Posterior cingulate gyrus (tissue), 11 donors: ENCODE data around the gene MRGPRX2.

ENCODE experiments used
- DNase-seq, 10 donors: peaks; one replicate each; pipeline versions ENCODE4 v3.0.0 to v3.0.0-alpha.2; 2020 to 2021; ENCODE audit warnings: mixed read lengths in 3 of 10
- intact Hi-C: fragments of 100-400 bp; cut with DNase I; formaldehyde crosslinking; loops from one replicate; pipeline ENCODE4 v1.15.1; 2023

MRGPRX2 gene

GRCh38 chr11:19076744-19077589 is 16.4 kb upstream of the MRGPRX2 start:
- intact Hi-C loops: loop anchor here (5.0 kb wide), 1 partner anchor 165 kb away; the partner anchor contains the start of gene E2F8
- DNase-seq: peak; percentile 29 to 92 (median 70)

- intact Hi-C loops: loop anchor here (5.0 kb wide), 1 partner anchor 167 kb away; the partner anchor contains the start of gene E2F8
Measured at GRCh38 chr11:19075636-19076035, 15.1 kb upstream of the MRGPRX2 start.

DNA sequence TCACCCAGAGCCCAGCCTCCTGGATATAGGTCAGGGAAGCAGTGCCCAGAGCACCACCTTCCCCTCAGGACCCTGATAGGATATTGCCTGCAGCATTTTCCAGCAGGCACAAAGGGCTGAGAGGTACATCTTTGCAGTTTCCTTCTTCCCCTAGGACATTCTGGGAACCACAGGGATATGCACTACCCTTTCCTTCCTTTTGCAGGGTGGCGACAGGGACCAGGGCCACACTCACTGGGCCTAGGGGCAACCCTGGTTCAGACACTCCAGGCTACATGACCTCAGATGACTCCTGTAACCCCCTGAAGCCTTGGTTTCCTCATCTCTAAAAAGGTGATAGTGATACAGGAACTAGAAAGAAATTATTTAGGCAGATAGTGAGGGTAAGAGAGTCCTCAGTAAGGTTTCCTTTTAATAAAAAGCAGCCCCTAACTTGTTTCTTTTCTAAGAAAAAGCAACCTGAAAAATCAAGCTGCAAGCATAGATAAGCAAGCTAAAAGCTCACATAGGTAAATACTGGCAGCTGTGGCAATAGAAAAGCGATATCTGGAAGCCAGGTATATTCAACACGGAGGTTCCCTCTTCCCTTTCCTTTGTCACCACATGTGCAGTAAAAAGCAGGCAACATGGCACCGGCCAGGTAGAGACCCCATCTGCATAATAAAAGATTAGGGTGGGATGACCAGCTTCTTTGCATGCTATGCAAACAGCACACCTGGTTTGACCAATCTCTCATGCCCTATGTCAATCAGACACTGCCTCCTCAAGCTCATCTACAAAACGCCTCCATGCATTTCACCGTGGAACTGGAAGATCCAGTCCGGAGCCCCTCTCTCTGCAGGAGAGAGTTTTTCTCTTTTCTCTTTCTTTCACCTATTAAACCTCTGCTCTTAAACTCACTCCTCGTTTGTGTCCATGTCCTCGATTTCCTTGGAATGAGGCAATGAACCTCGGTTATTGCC is 13.2 kb upstream of the MRGPRX2 start:
- intact Hi-C loops: no loop called here
- peak in 1 of 10 donors; percentile 32 for DNase-seq

More at GRCh38 chr11:19075636-19076035, 15.1 kb upstream of the MRGPRX2 start:
- peak in 1 of 10 donors; percentile 71 for DNase-seq

DNA sequence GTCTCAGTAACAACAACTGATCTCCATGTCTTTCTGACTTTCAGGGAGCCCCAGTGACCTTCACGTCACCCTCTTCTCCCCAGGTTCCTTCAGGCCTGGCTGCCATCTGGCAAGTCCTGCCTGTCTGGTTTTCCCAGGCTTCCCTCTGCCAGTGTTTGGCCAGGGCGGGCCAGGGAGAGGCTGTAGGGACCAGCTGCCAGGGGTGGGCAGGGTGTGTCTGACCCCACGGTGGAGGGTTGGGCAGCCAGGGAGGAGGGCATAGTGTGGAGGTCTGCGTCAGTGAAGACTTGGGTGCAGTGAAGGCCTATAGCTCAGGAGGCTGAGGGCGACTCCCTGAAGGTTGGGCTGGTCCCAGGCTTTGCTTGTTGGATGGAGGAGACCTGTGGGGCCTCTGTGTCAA is 11.9 kb upstream of the MRGPRX2 start:
- peak in 2 of 10 donors; percentile 72 to 78 for DNase-seq
- intact Hi-C loops: no loop called here

GRCh38 chr11:19071255-19071654 is 10.7 kb upstream of the MRGPRX2 start:
- intact Hi-C loops: loop anchor here (2.0 kb wide), 1 partner anchor 482 kb away; no protein-coding TSS in a partner anchor
- peak; percentile 25 to 94 (median 58) for DNase-seq

GRCh38 chr11:19059833-19060232 is 684 bp downstream of the MRGPRX2 start:
- intact Hi-C loops: no loop called here
- DNase-seq: no peak

- DNase-seq: peak in 2 of 10 donors; percentile 38 to 66
- intact Hi-C loops: no loop called here
Measured at GRCh38 chr11:19055905-19056304, 4.6 kb downstream of the MRGPRX2 start.

GRCh38 chr11:19055016-19055415 is 5.5 kb downstream of the MRGPRX2 start:
- intact Hi-C loops: no loop called here
- DNase-seq: no peak

GRCh38 chr11:19053909-19054308 is 6.6 kb downstream of the MRGPRX2 start:
- intact Hi-C loops: no loop called here
- no peak for DNase-seq

DNA sequence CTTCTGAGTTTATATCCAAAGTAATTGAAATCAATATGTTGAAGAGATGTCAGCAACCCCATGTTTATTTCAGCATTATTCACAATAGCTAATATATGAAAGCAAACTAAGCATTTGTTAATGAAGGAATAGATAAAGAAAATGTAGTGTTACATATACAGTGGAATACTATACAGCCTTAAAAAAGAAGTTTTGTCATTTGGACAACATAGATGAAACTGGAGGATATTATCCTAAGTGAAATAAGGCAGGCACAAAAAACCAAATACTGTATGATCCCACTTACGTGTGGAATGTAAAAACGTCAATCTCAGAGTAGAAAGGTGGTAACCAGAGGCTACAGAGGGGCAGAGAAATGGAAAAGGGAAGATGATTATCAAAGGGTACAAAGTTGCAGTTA is 10.2 kb downstream of the MRGPRX2 start:
- DNase-seq: no peak
- intact Hi-C loops: no loop called here

GRCh38 chr11:19049351-19049750 is 11.2 kb downstream of the MRGPRX2 start:
- no peak for DNase-seq
- intact Hi-C loops: no loop called here

- peak in 2 of 10 donors; percentile 32 to 77 for DNase-seq
- intact Hi-C loops: no loop called here
Measured at GRCh38 chr11:19040051-19040450, 20.5 kb downstream of the MRGPRX2 start.

DNA sequence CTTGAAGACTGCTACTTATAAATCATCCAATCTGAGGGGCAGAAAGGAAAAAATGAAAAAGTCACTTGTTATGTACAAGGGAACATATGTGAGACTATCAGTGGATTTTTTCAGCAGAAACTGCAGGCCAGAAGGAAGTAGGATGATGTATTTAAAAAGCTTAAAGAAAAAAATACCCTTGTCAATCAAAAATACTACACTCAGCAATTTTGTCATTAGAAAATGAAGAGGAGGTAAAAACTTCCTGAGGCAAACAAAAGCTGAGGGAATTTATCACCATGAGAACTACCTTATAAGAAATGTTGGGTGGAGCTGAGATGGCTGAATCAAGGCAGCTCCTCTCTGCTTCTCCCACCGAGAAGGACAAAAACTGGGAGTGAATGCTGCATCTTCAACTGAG is 21.1 kb downstream of the MRGPRX2 start:
- intact Hi-C loops: no loop called here
- DNase-seq: no peak

DNA sequence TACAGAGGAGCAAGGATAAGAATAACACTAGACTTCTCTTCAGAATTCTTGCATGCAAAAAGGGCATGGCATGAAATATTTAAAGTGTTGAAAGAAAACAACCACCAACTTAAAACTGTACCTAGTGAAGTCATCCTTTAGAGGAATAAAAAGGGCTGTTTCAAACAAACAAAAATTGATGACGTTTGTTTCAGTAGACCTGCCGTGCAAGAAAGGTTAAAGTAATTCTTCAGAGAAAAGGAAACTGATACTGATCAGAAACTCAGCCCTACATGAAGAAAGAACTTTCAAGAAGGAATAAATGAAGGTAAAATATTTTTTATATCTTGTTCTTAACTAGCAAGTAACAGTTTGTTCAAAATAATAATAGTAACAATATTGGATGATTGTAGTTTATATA is 27.5 kb downstream of the MRGPRX2 start:
- intact Hi-C loops: no loop called here
- DNase-seq: no peak

DNA sequence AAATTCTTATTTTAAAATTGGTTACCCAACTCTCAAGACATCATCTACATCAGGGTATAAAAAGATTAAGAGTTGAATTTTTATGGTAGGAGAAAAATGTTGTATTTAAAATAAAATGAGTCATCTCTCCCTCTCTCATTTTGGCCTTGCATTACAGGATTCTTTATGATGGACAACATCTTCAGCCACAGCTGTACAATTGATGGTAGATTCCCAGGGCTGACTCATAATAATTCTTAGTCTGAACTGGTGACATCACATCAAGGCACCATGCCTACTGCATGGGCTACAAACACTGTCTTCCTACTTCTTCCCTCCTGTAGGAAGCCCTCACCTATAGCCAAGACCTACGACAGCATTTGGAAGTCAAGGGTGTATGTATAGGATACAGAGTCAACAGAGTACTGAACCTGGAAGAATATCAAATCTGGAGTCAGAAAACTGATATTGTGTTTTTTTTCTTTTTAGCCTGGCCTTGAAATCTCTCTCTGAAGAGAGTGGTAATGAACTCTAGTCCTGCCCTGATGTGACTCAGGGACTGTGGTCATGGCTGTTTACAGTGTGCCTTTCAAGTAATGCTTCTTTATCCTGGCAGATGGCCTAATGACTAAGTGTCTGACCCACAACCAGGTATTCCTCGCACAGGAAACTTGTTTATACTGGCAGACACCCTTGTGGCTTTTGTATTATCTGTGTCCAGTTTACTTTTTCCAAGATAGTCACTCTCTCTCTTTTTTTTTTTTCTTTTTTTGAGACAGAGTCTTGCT is 32.5 kb downstream of the MRGPRX2 start:
- no peak for DNase-seq
- intact Hi-C loops: no loop called here

- DNase-seq: no peak
- intact Hi-C loops: no loop called here
Measured at GRCh38 chr11:19026862-19027261, 33.7 kb downstream of the MRGPRX2 start.

DNA sequence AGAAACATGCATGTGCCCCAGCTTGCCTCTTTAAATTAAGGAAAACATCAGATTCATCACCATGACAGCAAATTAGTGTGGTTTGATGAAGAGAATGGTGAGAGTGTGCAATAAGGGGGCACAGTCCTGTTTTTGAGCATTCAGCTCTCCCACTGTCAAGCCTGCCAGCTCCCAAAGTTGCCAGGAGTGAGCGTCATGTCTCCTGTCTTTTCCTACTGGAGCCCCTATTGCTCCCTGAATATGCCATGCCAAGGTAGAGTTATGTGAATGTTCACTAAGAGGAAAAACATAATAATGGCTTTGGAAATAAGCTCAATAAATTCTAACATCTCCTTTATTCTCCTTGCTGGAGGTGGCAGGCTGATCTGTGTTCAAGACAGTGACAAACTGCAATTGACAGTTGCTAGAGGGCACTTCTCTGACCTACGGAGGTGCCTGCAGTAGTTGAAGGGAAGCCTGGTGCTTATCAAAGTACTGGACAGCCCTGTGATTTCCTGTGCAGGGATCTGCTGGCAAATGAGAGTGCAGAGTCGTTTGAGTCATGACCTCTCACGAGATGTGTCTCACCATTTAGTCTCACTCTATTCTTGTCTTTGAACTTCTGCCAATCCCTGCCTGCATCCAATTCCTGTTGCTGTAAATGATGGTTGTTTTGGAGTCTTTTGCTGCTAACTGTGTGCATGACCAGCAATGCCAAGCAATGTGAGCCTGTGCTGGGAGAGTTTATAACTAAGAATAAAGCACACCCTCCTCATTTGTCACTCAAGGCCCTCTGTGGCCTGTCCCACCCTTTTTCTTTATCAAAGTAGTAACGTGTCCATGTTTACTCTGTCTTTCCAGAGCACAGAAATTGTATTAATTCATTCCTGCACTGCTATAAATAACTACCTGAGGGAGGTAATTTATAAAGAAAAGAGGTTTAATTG is 34.8 kb downstream of the MRGPRX2 start:
- DNase-seq: no peak
- intact Hi-C loops: no loop called here

- intact Hi-C loops: no loop called here
- no peak for DNase-seq
Measured at GRCh38 chr11:19020831-19021230, 39.7 kb downstream of the MRGPRX2 start.

GRCh38 chr11:19018901-19019300 is 41.6 kb downstream of the MRGPRX2 start:
- DNase-seq: no peak
- intact Hi-C loops: no loop called here
